ENCODE measurements around the gene CCDC92B.

Gene CCDC92B

DNA sequence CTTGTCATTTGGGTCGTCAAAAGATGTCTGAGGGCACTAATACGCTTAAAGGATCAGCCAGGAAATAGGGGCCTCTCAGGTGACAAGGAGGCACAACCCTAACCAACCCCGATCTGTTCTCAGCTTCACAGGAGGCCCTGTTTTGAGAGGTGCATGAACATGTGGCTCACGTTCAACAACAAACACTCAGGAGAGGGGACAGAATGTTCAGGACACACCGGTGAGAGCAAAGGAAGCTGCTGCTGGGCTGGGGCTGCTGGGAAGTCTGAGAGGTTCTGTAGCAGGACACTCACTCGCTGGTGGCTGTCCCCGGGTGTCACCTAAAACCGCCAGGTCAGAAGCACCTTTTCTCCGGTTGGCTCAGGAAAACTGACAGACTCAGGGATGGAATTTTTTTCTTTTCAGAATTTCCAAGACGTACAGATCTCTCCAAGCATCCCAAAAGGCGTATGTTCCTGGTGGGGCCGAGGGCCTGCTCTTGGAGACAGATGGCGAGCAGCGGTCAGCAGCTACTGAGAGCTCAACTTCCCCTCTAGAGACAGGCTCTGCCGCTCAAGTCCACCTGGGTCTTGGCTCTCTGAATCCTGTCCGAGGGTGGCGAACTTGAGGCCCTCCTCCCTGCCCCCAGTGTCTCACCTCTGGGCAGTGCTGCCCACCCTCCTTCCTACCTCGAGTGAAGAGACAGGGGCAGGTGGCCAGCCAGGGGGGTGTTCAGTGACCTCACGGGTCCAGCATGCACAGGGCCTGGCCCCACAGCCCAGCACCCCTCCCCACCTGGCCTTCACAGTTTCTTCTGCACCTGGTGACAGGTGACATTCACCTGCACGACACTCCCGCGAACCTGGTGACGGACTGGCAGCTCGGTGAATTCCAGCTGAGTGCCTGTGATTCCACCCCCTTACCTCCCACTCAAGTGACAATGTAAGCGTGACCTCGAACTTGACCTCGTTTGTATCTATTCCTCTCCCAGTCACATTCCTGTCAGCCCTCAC is 60.8 kb downstream of the CCDC92B start:
- Histone ChIP-seq H3K36me3 (ENCODE audit: control insufficient read depth in 4 of 4, insufficient read depth in 4 of 4, low read length in 3 of 4) (peaks cover 7 to 59% (median 28%) of the 10 kb centered on the region in 4 experiments), H3K4me1 (ENCODE audit: control extremely low read depth in 1 of 4, control insufficient read depth in 4 of 4, insufficient read depth in 4 of 4, low read length in 3 of 4) (no peaks in the 10 kb centered on the region), H3K9me3 (ENCODE audit: control extremely low read depth in 1 of 5, control insufficient read depth in 4 of 5, insufficient read depth in 2 of 5, low read depth in 1 of 5, low read length in 4 of 5) (no peaks in the 10 kb centered on the region), H3K4me3 (ENCODE audit: control insufficient read depth in 1 of 7, extremely low read depth in 1 of 7, insufficient read depth in 4 of 7, low read depth in 2 of 7, low read length in 6 of 7) (no peak overlapping the region), H3K27me3 (replicated peaks in 2 of 5; ENCODE audit: control insufficient read depth in 4 of 5, insufficient read depth in 5 of 5, low read length in 4 of 5) (no peaks in the 10 kb centered on the region), H3K27ac (ENCODE audit: insufficient read depth in 1 of 2, low read depth in 1 of 2, low read length in 2 of 2, poor library complexity in 1 of 2, severe bottlenecking in 2 of 2) (no peak overlapping the region)
- POLR2A ChIA-PET: no interaction called here
- no peak for DNase-seq
- CTCF ChIA-PET: no interaction called here
- WGBS (ENCODE audit: insufficient coverage): 96% methylated on average over 24 of the region's 27 CpGs

DNA sequence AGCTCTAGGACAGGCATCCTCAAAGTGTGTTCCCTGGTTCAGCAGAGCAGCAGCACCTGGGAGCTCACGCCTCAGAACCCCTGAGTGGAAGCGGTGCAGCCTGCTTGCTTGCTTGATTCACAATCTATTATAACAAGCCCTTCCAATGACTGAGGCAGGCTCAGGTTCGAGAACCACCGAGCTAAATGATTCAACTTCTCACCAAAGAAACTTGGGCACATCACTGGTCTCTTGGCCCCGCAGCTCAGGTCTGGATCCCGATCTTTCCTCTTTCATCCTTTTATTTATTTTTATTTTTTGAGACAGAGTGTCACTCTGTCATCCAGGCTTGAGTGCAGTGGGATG is 62.4 kb downstream of the CCDC92B start:
- POLR2A ChIA-PET: no interaction called here
- CTCF ChIA-PET: interaction anchor here (1.3 to 1.7 kb wide), 2 partner anchors 11 to 13 kb away, joined by 4 to 7 read pairs; no protein-coding TSS in a partner anchor
- no peak overlapping the region for H3K27ac ChIP-seq (ENCODE audit: insufficient read depth in 1 of 2, low read depth in 1 of 2, low read length in 2 of 2, poor library complexity in 1 of 2, severe bottlenecking in 2 of 2)
- 98% methylated on average over 6 of the region's 6 CpGs for WGBS (ENCODE audit: insufficient coverage)
- no peaks in the 10 kb centered on the region for H3K4me1 ChIP-seq (ENCODE audit: control extremely low read depth in 1 of 4, control insufficient read depth in 4 of 4, insufficient read depth in 4 of 4, low read length in 3 of 4)
- no peaks in the 10 kb centered on the region for H3K27me3 ChIP-seq (replicated peaks in 2 of 5; ENCODE audit: control insufficient read depth in 4 of 5, insufficient read depth in 5 of 5, low read length in 4 of 5)
- H3K4me3 ChIP-seq (ENCODE audit: control insufficient read depth in 1 of 7, extremely low read depth in 1 of 7, insufficient read depth in 4 of 7, low read depth in 2 of 7, low read length in 6 of 7): no peak overlapping the region
- H3K9me3 ChIP-seq (ENCODE audit: control extremely low read depth in 1 of 5, control insufficient read depth in 4 of 5, insufficient read depth in 2 of 5, low read depth in 1 of 5, low read length in 4 of 5): no peaks in the 10 kb centered on the region
- H3K36me3 ChIP-seq (ENCODE audit: control insufficient read depth in 4 of 4, insufficient read depth in 4 of 4, low read length in 3 of 4): peaks cover 4 to 55% (median 27%) of the 10 kb centered on the region in 4 experiments
- DNase-seq: no peak

DNA sequence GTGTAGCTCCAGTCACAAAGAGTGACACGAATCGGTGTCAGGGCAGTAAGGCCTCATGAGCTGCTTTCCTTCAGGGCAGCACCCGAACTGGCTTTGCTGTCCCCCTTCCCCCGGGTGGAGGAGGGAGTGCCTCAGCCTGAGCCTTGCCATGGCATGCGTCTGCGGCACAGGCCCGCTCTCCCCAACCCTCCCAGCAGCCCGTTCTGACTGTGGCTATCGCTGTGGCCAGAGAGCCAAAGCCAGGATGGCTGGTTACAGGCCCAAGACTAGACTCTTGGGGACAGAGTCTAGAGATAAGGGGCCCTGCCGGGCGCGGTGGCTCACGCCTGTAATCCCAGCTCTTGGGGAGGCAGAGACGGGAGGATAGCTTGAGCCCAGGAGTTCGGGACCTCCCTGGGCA is 63.8 kb downstream of the CCDC92B start:
- 88% methylated on average over 15 of the region's 15 CpGs for WGBS (ENCODE audit: insufficient coverage)
- ChIA-PET CTCF (interaction anchor here (1.3 to 1.7 kb wide), 2 partner anchors 9 to 12 kb away, joined by 4 to 7 read pairs; no protein-coding TSS in a partner anchor), POLR2A (no interaction called here)
- H3K27me3 ChIP-seq (replicated peaks in 2 of 5; ENCODE audit: control insufficient read depth in 4 of 5, insufficient read depth in 5 of 5, low read length in 4 of 5): no peaks in the 10 kb centered on the region
- no peak for DNase-seq
- H3K9me3 ChIP-seq (ENCODE audit: control extremely low read depth in 1 of 5, control insufficient read depth in 4 of 5, insufficient read depth in 2 of 5, low read depth in 1 of 5, low read length in 4 of 5): no peaks in the 10 kb centered on the region
- no peaks in the 10 kb centered on the region for H3K4me1 ChIP-seq (ENCODE audit: control extremely low read depth in 1 of 4, control insufficient read depth in 4 of 4, insufficient read depth in 4 of 4, low read length in 3 of 4)
- H3K4me3 ChIP-seq (ENCODE audit: control insufficient read depth in 1 of 7, extremely low read depth in 1 of 7, insufficient read depth in 4 of 7, low read depth in 2 of 7, low read length in 6 of 7): no peak overlapping the region
- H3K27ac ChIP-seq (ENCODE audit: insufficient read depth in 1 of 2, low read depth in 1 of 2, low read length in 2 of 2, poor library complexity in 1 of 2, severe bottlenecking in 2 of 2): no peak overlapping the region
- peaks cover 6 to 56% (median 32%) of the 10 kb centered on the region in 4 experiments for H3K36me3 ChIP-seq (ENCODE audit: control insufficient read depth in 4 of 4, insufficient read depth in 4 of 4, low read length in 3 of 4)

DNA sequence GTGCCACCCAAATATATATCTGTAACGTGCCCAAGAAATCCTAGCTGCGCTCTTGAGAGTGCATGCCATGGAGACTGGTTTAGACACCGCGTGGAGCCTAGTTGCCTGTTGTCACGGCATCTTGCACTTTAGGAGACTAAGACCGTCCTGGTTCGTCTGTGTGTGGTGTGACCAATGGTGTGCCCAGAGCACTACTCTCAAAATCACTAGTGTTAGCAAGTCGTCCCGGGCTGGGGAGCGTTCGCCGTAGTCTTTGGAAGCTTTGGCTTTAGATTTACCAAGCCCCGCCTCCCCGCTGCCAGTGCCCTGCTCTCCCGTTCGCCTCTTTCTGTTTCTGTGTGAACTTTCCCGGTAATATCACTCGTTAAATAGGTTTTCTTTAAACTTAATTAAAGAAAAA is 64.9 kb downstream of the CCDC92B start:
- no peaks in the 10 kb centered on the region for H3K9me3 ChIP-seq (ENCODE audit: control extremely low read depth in 1 of 5, control insufficient read depth in 4 of 5, insufficient read depth in 2 of 5, low read depth in 1 of 5, low read length in 4 of 5)
- no peak for DNase-seq
- H3K4me1 ChIP-seq (ENCODE audit: control extremely low read depth in 1 of 4, control insufficient read depth in 4 of 4, insufficient read depth in 4 of 4, low read length in 3 of 4): no peaks in the 10 kb centered on the region
- H3K27ac ChIP-seq (ENCODE audit: insufficient read depth in 1 of 2, low read depth in 1 of 2, low read length in 2 of 2, poor library complexity in 1 of 2, severe bottlenecking in 2 of 2): no peak overlapping the region
- H3K27me3 ChIP-seq (replicated peaks in 2 of 5; ENCODE audit: control insufficient read depth in 4 of 5, insufficient read depth in 5 of 5, low read length in 4 of 5): no peaks in the 10 kb centered on the region
- no peak overlapping the region for H3K4me3 ChIP-seq (ENCODE audit: control insufficient read depth in 1 of 7, extremely low read depth in 1 of 7, insufficient read depth in 4 of 7, low read depth in 2 of 7, low read length in 6 of 7)
- CTCF ChIA-PET: no interaction called here
- 98% methylated on average over 14 of the region's 18 CpGs for WGBS (ENCODE audit: insufficient coverage)
- peaks cover 15 to 56% (median 36%) of the 10 kb centered on the region in 4 experiments for H3K36me3 ChIP-seq (ENCODE audit: control insufficient read depth in 4 of 4, insufficient read depth in 4 of 4, low read length in 3 of 4)
- POLR2A ChIA-PET: interaction anchor here (0.6 kb wide), 2 partner anchors 160 to 1448 kb away, joined by 3 to 5 read pairs; no protein-coding TSS in a partner anchor

DNA sequence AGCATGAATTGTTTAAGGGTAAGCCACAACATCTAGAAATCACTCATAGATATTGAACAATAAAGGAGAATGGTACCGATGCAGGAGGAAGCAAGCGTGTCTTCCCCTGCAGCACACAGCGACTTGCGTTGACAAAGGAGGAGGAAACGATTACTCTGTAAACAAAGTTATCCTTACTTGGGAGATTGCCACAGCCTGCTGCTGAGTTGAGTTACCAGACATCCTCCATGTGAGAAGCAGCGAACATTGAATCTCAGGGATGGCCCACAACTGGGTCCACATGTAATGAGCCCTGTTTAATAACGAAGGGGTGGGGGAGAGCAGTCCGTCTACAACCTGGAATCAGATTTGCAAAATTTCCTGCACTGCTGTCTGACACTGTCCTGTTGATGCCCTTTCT is 65.5 kb downstream of the CCDC92B start:
- CTCF ChIA-PET: no interaction called here
- Histone ChIP-seq H3K36me3 (ENCODE audit: control insufficient read depth in 4 of 4, insufficient read depth in 4 of 4, low read length in 3 of 4) (peaks cover 17 to 54% (median 35%) of the 10 kb centered on the region in 4 experiments), H3K27ac (ENCODE audit: insufficient read depth in 1 of 2, low read depth in 1 of 2, low read length in 2 of 2, poor library complexity in 1 of 2, severe bottlenecking in 2 of 2) (no peak overlapping the region), H3K4me1 (ENCODE audit: control extremely low read depth in 1 of 4, control insufficient read depth in 4 of 4, insufficient read depth in 4 of 4, low read length in 3 of 4) (no peaks in the 10 kb centered on the region), H3K27me3 (replicated peaks in 2 of 5; ENCODE audit: control insufficient read depth in 4 of 5, insufficient read depth in 5 of 5, low read length in 4 of 5) (no peaks in the 10 kb centered on the region), H3K4me3 (ENCODE audit: control insufficient read depth in 1 of 7, extremely low read depth in 1 of 7, insufficient read depth in 4 of 7, low read depth in 2 of 7, low read length in 6 of 7) (no peak overlapping the region), H3K9me3 (ENCODE audit: control extremely low read depth in 1 of 5, control insufficient read depth in 4 of 5, insufficient read depth in 2 of 5, low read depth in 1 of 5, low read length in 4 of 5) (no peaks in the 10 kb centered on the region)
- WGBS (ENCODE audit: insufficient coverage): 87% methylated on average over 7 of the region's 8 CpGs
- no peak for DNase-seq
- POLR2A ChIA-PET: no interaction called here

DNA sequence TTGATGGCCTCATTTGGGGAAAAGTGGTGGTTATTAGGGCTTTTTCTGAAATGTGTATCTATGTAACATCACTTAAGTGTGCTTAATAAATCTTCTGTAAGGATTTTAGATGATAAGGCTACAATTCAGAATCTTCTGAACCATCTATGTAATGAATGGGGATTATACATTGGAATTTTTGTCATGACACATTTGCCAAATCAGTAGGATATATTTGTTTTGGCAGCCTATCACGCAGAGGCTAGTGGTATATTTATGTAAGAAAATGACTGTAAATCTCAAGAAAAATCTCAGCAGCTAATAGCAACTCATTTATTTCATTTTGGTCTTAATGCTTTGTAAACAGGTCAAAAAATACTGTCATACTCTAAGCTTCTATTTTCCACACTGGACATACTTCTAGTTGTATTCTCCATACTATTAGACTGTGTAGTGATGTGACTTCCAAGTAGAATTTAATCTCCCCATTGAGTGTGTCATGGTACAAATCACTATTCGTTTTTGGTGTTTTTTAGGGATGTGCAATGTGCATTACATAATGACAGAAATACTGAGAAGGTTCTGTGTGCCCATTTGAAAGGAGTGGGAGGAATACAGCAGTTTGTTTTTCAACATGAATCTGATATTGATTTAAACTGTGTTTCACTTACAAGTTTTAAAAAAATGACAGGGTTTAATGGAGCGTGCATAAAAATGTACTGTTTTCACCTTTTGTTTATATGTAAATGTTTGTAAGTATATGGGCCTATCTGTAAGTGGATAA is 67.1 kb downstream of the CCDC92B start:
- H3K4me3 ChIP-seq (ENCODE audit: control insufficient read depth in 1 of 7, extremely low read depth in 1 of 7, insufficient read depth in 4 of 7, low read depth in 2 of 7, low read length in 6 of 7): no peak overlapping the region
- no peaks in the 10 kb centered on the region for H3K27me3 ChIP-seq (replicated peaks in 2 of 5; ENCODE audit: control insufficient read depth in 4 of 5, insufficient read depth in 5 of 5, low read length in 4 of 5)
- ChIA-PET POLR2A (no interaction called here), CTCF (no interaction called here)
- no peak for DNase-seq
- H3K9me3 ChIP-seq (ENCODE audit: control extremely low read depth in 1 of 5, control insufficient read depth in 4 of 5, insufficient read depth in 2 of 5, low read depth in 1 of 5, low read length in 4 of 5): no peaks in the 10 kb centered on the region
- no peak overlapping the region for H3K27ac ChIP-seq (ENCODE audit: insufficient read depth in 1 of 2, low read depth in 1 of 2, low read length in 2 of 2, poor library complexity in 1 of 2, severe bottlenecking in 2 of 2)
- peaks cover 17 to 62% (median 37%) of the 10 kb centered on the region in 4 experiments for H3K36me3 ChIP-seq (ENCODE audit: control insufficient read depth in 4 of 4, insufficient read depth in 4 of 4, low read length in 3 of 4)
- no peaks in the 10 kb centered on the region for H3K4me1 ChIP-seq (ENCODE audit: control extremely low read depth in 1 of 4, control insufficient read depth in 4 of 4, insufficient read depth in 4 of 4, low read length in 3 of 4)
- no CpG with 5 or more reads among the region's 3 CpGs for WGBS (ENCODE audit: insufficient coverage)

DNA sequence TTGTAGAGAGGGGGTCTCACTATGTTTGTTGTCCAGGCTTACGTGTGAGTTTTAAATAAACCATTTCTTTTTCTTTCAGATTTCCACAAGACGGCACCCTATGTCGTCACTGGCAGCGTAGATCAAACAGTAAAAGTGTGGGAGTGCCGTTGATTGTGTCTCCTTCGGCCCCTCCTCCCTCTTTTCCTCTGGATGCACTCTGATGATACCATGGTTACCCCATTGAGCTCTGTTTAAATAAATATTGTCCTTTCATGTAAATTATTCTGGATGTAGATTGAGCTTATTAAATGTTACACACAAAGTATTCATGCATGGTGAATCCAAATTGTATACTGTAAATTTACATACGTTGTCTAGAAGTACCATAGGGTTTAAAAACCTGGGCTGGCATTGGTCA is 67.8 kb downstream of the CCDC92B start:
- no peak for DNase-seq
- Histone ChIP-seq H3K4me3 (ENCODE audit: control insufficient read depth in 1 of 7, extremely low read depth in 1 of 7, insufficient read depth in 4 of 7, low read depth in 2 of 7, low read length in 6 of 7) (no peak overlapping the region), H3K9me3 (ENCODE audit: control extremely low read depth in 1 of 5, control insufficient read depth in 4 of 5, insufficient read depth in 2 of 5, low read depth in 1 of 5, low read length in 4 of 5) (no peaks in the 10 kb centered on the region), H3K27ac (ENCODE audit: insufficient read depth in 1 of 2, low read depth in 1 of 2, low read length in 2 of 2, poor library complexity in 1 of 2, severe bottlenecking in 2 of 2) (no peak overlapping the region), H3K36me3 (ENCODE audit: control insufficient read depth in 4 of 4, insufficient read depth in 4 of 4, low read length in 3 of 4) (peaks cover 20 to 67% (median 38%) of the 10 kb centered on the region in 4 experiments), H3K27me3 (replicated peaks in 2 of 5; ENCODE audit: control insufficient read depth in 4 of 5, insufficient read depth in 5 of 5, low read length in 4 of 5) (no peaks in the 10 kb centered on the region), H3K4me1 (ENCODE audit: control extremely low read depth in 1 of 4, control insufficient read depth in 4 of 4, insufficient read depth in 4 of 4, low read length in 3 of 4) (no peaks in the 10 kb centered on the region)
- CTCF ChIA-PET: no interaction called here
- 100% methylated on average over 5 of the region's 7 CpGs for WGBS (ENCODE audit: insufficient coverage)
- POLR2A ChIA-PET: no interaction called here
